GM12872 (cell line): ENCODE results near the gene MBD3.

Experiments used
- CTCF ChIP-seq: IDR thresholded peaks from 3 replicates; pipeline ENCODE4 v1.5.1; 2011; ENCODE audit warnings: low read depth, mild to moderate bottlenecking, low read length, moderate library complexity; ENCODE audit not compliant: insufficient read depth

The MBD3 gene

GRCh38 chr19:1567116-1567847 is 25.4 kb downstream of the MBD3 start:
- TF ChIP-seq CTCF, result no peak

DNA sequence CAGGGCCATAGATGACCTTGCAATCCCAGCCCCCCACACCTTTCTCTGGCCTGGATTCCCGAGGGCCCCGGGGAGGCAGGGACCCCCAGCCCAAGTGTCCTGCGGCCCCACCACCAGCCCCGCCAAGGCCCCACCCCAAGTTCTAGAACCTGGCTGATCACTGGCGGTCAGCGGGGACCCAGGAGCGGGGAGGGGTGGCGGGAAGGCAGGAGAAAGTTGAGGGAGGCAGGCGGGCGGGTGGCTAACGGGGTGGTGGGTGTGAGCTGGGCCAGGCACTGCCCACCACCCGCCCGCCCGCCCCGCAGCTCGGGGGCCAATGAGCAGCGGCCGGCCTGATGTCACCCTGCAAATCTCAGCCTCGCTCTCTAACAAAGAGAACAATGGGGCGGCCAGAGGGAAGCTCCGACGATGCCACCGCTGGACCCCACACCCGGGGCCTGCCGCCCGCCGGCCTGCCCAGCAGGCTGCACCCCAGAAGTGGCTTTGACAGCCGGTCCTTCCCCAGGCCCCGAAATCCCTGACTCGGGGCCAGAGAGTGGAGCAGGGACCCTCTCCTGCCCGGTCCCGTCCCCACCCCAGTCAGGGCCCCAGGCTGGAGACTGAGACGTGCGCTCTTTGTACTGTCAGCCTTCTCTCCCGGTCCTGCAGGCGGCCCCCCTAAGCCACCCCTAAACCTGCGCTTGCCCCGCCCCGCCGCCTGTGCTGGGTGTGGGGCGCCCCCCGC is 26.1 kb downstream of the MBD3 start:
- TF ChIP-seq CTCF, result no peak

DNA sequence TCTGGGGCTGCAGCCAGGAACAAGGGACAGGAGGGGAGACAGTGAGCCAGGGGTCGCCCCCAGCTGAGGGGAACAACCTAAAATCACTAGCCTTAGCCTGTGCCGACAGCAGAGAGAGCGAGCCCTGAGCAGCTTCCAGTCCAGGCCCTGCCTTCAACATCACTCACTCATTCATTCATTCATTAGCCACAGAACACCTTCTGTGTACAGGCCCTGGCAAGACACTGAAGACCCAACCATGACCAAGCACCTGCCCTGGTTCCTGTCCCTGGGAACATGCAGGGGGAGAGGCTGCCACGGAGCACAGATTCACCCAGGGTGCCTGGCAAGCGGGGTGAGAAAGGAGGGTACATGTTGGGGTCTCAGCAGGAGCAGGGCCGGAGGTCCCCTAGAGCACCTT is 29.4 kb downstream of the MBD3 start:
- no peak for TF ChIP-seq CTCF

- TF ChIP-seq CTCF, result no peak
Measured at GRCh38 chr19:1561236-1561842, 31.3 kb downstream of the MBD3 start.

- no peak for TF ChIP-seq CTCF
Measured at GRCh38 chr19:1560286-1560882, 32.3 kb downstream of the MBD3 start.

DNA sequence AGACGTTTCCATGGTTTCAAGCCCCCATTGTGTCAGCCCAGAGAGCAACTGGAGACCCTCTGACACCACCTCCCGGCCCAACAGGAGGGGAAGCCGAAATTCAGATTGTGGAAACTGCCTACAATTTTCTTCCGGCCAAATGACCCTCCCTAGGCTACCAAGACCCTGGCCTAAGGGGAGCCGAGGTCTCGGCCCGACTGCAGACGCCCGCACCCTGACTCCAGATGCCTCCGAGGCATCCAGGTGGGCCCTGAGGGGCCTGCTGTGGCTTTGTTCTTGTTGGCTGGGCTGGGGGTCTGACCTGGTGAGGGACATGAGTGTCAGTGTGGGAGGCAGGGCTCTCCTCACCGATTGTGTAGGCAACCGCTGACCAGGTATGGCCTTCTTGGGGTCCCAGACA is 34.1 kb downstream of the MBD3 start:
- no peak for TF ChIP-seq CTCF

- TF ChIP-seq CTCF, result no peak
Measured at GRCh38 chr19:1556390-1557070, 36.1 kb downstream of the MBD3 start.
